Activated CD8-positive, alpha-beta memory T cell treated with anti-CD3 and anti-CD28 coated beads, Interleukin-2, amount 50 U/mL, for 24 hours (primary cell): ENCODE measurements around the gene GSTT2.
"Not testable (repeated sequence)": the region's sequence is repeated elsewhere in the genome, so short reads cannot be mapped to it uniquely, and the experiment has no call there.

Source experiments
- DNase-seq: peaks from one replicate; pipeline ENCODE4 v3.0.0-alpha.2; 2020; ENCODE audit errors: extremely low read depth

The GSTT2 gene

GRCh38 chr22:23974345-23974744, 5.6 kb upstream of the GSTT2 start, which contains the start of gene DDT:
Gene DDT (minus strand): TSS chr22:23974441. CDS start chr22:23974414, 27 bp downstream.
- DNase-seq, result not testable (repeated sequence)

GRCh38 chr22:23974836-23975352, 5.0 kb upstream of the GSTT2 start:
- DNase-seq, result not testable (repeated sequence)

- DNase-seq, result not testable (repeated sequence)
These were observed 2.6 kb upstream of the GSTT2 start for GRCh38 chr22:23977304-23977703.

- not testable (repeated sequence) for DNase-seq
These were observed 633 bp downstream of the GSTT2 start for GRCh38 chr22:23980567-23980966.

GRCh38 chr22:23984430-23984829, 4.5 kb downstream of the GSTT2 start:
- no peak for DNase-seq

- DNase-seq, result not testable (repeated sequence)
These were observed 6.2 kb downstream of the GSTT2 start for GRCh38 chr22:23986089-23986488.

GRCh38 chr22:23986538-23987178, 6.7 kb downstream of the GSTT2 start:
- DNase-seq, result not testable (repeated sequence)

GRCh38 chr22:23989583-23990244, 9.8 kb downstream of the GSTT2 start:
- not testable (repeated sequence) for DNase-seq

GRCh38 chr22:23993080-23993479, 13.1 kb downstream of the GSTT2 start:
- not testable (repeated sequence) for DNase-seq

GRCh38 chr22:23993581-23994177, 13.7 kb downstream of the GSTT2 start:
- not testable (repeated sequence) for DNase-seq

GRCh38 chr22:23997092-23997491, 17.2 kb downstream of the GSTT2 start:
- DNase-seq, result no peak

GRCh38 chr22:23999779-24000178, 19.8 kb downstream of the GSTT2 start:
- DNase-seq, result not testable (repeated sequence)

GRCh38 chr22:24001314-24001713, 21.4 kb downstream of the GSTT2 start:
- no peak for DNase-seq

GRCh38 chr22:24002272-24002671, 22.3 kb downstream of the GSTT2 start:
- DNase-seq, result no peak

GRCh38 chr22:24002851-24003250, 22.9 kb downstream of the GSTT2 start:
- DNase-seq, result no peak

GRCh38 chr22:24003887-24004286, 24.0 kb downstream of the GSTT2 start:
- DNase-seq, result no peak

- no peak for DNase-seq
These were observed 25.3 kb downstream of the GSTT2 start, which contains the start of gene GSTT4 for GRCh38 chr22:24005201-24005600. Gene GSTT4 (minus strand): TSS chr22:24005453. CDS start chr22:24005356, 97 bp downstream.

GRCh38 chr22:24006207-24006913, 26.4 kb downstream of the GSTT2 start:
- no peak for DNase-seq

GRCh38 chr22:24006914-24007214, 26.9 kb downstream of the GSTT2 start:
- no peak for DNase-seq

- no peak for DNase-seq
These were observed 27.5 kb downstream of the GSTT2 start for GRCh38 chr22:24007253-24008021.

GRCh38 chr22:24008022-24008283, 28.0 kb downstream of the GSTT2 start:
- DNase-seq, result no peak
